Hematopoietic multipotent progenitor cell treated with erythropoietin and hydrocortisone succinate and interleukin-3 and kit ligand, for 8 days (in vitro differentiated cells): ENCODE results near the gene DAGLA.

Source experiments
- DNase-seq: peaks from one replicate; pipeline ENCODE4 v3.0.0-alpha.2; 2015

The DAGLA gene

GRCh38 chr11:61749591-61750217 lies 69.5 kb downstream of the DAGLA start:
- no peak for DNase-seq

- DNase-seq: no peak
Measured at GRCh38 chr11:61750631-61751273, 70.6 kb downstream of the DAGLA start.

- no peak for DNase-seq
Measured at GRCh38 chr11:61751384-61751783, 71.2 kb downstream of the DAGLA start.

- peak; percentile 30 for DNase-seq
Measured at GRCh38 chr11:61752117-61752924, 72.1 kb downstream of the DAGLA start, which contains the start of gene MYRF. Gene MYRF, plus strand, starts transcription at chr11:61752636. Its CDS starts 109 bp downstream, at chr11:61752745.

- no peak for DNase-seq
Measured at GRCh38 chr11:61752925-61753521, 72.8 kb downstream of the DAGLA start.

- no peak for DNase-seq
Measured at GRCh38 chr11:61753672-61754071, 73.5 kb downstream of the DAGLA start.

GRCh38 chr11:61754534-61755482 lies 74.6 kb downstream of the DAGLA start:
- no peak for DNase-seq

- no peak for DNase-seq
Measured at GRCh38 chr11:61756147-61756451, 75.9 kb downstream of the DAGLA start.

GRCh38 chr11:61756452-61757212 lies 76.4 kb downstream of the DAGLA start:
- DNase-seq: peak; percentile 63

- no peak for DNase-seq
Measured at GRCh38 chr11:61757213-61757862, 77.1 kb downstream of the DAGLA start.

- DNase-seq: no peak
Measured at GRCh38 chr11:61760946-61761345, 80.8 kb downstream of the DAGLA start.

- no peak for DNase-seq
Measured at GRCh38 chr11:61761440-61762222, 81.4 kb downstream of the DAGLA start.

GRCh38 chr11:61762223-61762615 lies 82.0 kb downstream of the DAGLA start:
- DNase-seq: no peak

GRCh38 chr11:61762798-61763197 lies 82.6 kb downstream of the DAGLA start:
- DNase-seq: no peak

GRCh38 chr11:61763930-61764605 lies 83.9 kb downstream of the DAGLA start:
- no peak for DNase-seq

- DNase-seq: no peak
Measured at GRCh38 chr11:61764606-61765260, 84.5 kb downstream of the DAGLA start.

- DNase-seq: no peak
Measured at GRCh38 chr11:61765550-61766253, 85.5 kb downstream of the DAGLA start.

- DNase-seq: no peak
Measured at GRCh38 chr11:61766353-61766841, 86.2 kb downstream of the DAGLA start.
